GM12801 (cell line): ENCODE results near the gene CNFN.

Source experiments
- TF ChIP-seq, protein P1 (sequence below): IDR thresholded peaks from one replicate; pipeline ENCODE4 v1.5.1; 2011; ENCODE audit warnings: control low read depth; ENCODE audit not compliant: insufficient read length; ENCODE audit errors: extremely low read depth

Gene CNFN

DNA sequence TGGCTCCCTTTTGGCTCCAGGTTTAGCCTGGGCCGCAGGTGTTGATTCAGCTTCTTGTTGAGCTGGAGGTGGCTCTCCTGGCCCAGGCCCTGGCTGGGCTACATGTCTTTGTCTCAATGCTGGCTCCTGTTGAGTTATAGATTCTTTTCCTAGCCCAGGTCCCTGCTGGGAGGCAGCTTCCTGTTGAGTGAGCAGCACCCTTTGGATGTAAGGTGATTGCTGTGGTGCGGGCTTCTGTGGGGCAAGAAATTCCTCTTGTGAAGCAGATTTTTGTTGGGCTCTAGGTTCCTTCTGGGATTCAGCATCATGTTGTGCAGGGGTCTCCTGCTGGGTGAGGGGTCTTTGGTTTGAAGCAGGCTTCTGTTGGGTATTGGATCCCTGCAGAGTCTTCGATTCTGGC, 36.5 kb upstream of the CNFN start:
- TF ChIP-seq, protein P1, sequence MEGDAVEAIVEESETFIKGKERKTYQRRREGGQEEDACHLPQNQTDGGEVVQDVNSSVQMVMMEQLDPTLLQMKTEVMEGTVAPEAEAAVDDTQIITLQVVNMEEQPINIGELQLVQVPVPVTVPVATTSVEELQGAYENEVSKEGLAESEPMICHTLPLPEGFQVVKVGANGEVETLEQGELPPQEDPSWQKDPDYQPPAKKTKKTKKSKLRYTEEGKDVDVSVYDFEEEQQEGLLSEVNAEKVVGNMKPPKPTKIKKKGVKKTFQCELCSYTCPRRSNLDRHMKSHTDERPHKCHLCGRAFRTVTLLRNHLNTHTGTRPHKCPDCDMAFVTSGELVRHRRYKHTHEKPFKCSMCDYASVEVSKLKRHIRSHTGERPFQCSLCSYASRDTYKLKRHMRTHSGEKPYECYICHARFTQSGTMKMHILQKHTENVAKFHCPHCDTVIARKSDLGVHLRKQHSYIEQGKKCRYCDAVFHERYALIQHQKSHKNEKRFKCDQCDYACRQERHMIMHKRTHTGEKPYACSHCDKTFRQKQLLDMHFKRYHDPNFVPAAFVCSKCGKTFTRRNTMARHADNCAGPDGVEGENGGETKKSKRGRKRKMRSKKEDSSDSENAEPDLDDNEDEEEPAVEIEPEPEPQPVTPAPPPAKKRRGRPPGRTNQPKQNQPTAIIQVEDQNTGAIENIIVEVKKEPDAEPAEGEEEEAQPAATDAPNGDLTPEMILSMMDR, result no peak

DNA sequence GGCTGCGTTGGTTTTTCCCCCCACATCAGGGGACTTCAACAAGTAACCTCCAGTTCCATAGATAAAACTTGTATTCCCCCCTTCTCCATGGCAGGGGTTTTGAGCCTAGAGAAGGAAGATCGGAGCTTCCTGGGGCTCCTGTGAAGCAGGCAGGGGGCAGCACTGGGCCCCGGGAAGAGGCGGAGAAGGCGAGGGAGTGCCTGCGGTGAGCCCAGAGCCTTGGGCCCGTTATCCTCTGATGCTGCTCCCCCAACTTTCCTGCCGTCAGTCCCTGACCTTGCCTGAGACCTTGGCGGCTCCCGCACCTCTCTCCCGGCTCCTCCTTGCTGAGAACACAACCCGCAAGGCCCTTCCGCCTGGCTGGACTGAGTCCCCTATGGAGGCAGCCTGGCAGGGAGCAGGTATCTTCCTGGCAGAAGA, 34.6 kb upstream of the CNFN start:
- TF ChIP-seq, protein P1, result no peak

DNA sequence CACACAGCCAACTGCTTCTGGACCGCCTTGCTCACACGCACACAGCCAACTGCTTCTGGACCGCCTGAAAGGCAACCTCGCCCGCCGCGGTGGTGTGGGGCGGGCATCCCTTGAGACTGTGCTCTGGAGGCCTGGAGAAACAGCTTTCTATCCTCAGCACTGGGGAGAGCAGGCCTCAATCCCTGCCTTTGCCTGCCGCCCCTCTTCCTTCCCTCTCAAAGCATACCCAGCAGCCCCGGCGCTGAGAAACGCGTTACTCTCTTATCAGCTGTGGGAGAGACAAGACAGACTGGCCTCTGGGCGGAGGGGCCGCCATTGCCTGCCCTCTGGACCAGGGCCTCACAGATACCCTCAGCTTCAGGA, 34.2 kb upstream of the CNFN start:
- TF ChIP-seq, protein P1, result no peak

DNA sequence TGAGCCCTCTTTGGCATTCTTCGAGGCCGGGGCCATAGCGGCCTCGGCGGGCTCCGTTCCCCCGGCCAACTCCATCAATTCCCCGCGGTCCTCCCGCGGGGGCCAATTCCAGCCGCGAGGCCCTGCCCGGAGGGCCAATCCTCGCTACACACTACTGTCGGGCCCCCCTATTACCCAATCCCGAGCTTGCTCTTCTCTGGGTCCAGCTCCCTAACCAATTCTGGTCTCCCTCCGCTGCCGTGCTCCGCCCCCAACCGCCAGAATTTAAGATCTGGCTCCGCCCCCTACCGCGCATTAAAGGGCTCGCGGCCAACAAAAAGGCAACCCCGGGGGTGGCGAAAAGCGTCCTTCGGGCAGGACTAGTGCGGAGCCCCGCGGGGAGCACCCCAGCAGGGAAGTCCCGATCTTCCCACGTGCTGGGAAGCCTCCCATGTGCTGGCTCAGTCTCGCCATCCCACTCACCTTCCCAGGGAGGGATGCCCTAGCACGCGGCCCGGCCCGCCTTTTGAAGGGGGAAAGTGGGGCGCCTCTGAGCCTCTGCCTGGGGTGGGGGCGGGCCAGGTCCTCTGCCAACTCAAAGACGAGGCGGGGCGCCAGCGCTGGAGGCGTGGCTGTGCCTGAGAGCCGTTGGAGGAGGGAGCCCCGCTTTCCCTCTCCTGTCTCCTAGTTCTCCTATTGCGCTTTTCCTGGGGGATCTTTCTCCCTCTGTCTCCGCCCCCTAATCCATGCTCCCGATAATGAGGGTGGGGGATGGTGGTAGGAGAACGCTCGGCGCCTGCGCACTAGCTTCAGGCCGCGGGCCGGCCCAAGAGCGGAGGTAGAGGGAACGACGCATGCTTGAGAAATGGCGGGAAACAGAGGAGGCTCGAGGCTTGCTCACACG, 33.6 kb upstream of the CNFN start:
- TF ChIP-seq, protein P1, result no peak

DNA sequence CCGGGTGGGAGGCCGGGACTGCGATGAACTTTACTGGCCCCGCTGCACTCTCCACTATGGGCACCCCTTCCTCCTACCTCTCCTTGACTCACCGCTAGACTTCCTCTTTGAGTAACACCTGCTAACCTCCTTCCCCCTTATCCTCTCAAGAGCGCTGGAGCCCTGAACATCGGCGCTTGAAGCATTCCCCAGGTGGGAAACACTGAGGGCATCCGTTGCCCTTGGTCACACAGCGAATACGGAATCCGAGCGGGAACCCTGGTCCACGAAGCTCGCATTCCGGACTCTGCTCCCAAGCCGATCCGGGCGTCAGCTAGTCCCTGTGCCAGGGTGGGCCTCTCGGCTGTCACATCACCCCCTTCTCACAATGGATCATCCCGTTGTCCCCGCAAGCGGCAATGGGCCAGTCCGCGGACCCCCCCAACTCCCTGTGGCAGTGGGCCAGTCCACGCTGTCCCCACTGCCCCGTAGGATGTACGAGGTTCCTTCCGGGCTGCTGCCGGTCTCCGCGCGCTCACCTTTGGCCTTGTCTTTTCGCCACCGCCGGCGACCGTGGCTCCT, 32.9 kb upstream of the CNFN start:
- TF ChIP-seq, protein P1, result no peak

DNA sequence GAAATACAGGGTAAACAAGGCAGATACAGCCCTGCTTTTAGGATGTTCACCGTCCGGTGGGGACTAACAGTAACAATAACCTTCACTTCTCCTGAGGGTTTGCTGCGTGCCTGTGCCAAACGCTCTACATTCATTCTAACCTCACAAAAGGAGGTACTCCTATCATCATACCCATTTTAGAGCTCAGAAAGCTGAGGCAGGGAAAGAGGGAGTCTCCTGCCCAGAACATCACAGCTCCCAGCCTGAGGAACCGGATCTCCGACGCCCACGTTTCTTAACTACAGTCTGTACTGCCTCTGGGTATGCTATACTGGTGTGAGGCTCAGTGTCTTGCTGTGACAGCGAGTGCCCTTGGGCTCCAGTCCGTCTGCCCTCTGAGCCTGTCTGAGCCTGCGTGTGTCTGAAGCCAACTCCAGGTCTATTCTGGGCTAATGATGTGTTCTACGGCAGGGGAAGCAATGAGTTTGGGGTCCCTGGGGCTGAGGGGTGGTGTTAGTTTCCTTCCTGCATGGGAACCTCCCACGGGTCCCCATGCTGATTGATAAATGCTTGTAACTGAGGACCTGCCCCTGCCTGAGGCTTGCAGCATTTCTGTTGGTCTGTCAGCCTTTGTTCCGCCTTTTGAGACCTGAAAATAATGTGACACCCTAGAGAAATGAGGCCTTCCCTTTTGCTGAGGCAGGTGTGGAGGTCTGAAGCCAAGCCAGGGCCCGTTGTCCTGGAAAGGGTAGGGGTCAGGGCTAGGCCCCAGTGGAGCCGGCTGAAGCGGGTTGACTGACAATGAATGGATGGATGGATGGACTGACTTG, 32.2 kb upstream of the CNFN start:
- TF ChIP-seq, protein P1, result no peak

DNA sequence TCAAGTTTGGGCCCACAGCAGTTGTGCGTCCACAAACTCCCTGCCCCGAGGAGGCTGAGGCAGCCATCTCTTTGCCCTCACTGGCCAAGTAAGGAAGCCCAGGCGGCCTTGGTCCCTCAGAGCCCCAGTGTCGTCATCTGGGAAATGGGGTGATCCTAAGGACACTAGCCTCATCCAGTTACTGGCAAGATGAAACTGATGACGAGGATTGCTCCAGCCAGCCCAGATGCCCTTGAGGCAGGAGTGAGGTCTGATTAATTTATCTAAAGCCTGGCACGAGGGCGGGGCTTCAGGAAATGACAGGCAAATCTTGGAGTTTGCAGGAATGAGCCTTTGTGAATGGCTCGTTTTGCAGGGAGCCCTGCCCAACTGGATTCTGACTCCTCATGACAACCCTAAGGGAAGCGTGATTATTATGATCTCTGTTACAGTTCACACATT, 31.5 kb upstream of the CNFN start:
- TF ChIP-seq, protein P1, result no peak
